ENCODE data around the gene BOLL. TPM values are rescaled to one million over a fixed set of nuclear protein-coding genes. Genes with fewer than 3 reads are reported as not detected.

The BOLL gene
- total and polyA plus RNA-seq, 11 donors: 0.08 to 0.21 (median 0.12) TPM; not detected in 8

DNA sequence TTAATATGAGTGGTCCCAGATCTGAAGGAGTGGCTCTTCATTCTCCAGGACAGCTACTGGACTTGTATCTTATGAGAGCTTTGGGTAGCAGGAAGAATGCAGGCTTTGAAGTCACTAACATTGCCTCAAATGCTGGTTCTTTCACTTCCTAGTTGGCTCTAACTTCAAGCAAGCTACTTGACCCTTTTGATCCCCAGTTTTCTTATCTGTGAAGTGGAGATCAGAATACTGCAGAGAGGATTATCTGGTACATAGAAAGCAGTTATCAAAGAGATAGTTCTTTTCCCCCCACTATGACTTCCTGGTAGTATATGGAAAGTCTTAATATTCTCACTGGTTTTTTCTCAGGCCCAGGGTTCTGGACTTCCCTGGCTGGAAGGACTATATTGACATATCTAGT is 15.9 kb upstream of the BOLL start:
- Histone ChIP-seq H3K36me3 (no peaks in the 10 kb centered on the region), H3K9me3 (no peaks in the 10 kb centered on the region), H3K4me3 (no peak overlapping the region), H3K27ac (no peak overlapping the region), H3K4me1 (peaks cover 0 to 34% (median 14%) of the 10 kb centered on the region in 12 donors), H3K27me3 (peaks cover 0 to 7% (median 0%) of the 10 kb centered on the region in 9 donors)
- TF ChIP-seq CTCF (IDR thresholded peaks at IDR 0.05) (no peak), POLR2A (IDR thresholded peaks at IDR 0.05) (no peak)
- DNase-seq: no peak
- intact Hi-C loops (cut with DNase I): loop anchor here (1.0 to 10.0 kb wide), 11 partner anchors 84 to 496 kb away; no protein-coding TSS in a partner anchor
- no peak for ATAC-seq

DNA sequence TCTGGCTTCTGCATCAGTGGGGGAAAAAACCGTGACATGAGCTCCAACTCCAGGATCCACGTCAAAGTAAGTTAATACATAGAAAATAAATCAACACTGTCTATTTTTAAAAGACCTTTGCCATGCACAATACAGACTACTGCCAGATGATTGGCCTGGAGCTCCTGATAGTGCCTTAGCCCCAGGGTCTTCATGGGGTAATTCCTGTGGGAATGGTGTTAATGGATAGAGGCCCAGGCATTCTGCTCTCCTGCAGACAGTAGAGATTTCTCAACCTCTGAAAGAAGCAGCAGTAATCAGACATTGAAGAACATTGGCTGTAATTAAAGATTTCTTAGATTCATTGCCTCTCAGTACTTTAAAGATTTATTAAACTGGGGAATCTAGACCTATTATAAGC is 15.0 kb upstream of the BOLL start:
- WGBS, 4 donors: 46 to 76% (median 69%) methylated on average over 2 of the region's 2 CpGs
- intact Hi-C loops (cut with DNase I): loop anchor here (2.0 to 10.0 kb wide), 10 partner anchors 85 to 497 kb away; no protein-coding TSS in a partner anchor
- ATAC-seq (no peak), DNase-seq (no peak)
- H3K36me3 ChIP-seq: no peaks in the 10 kb centered on the region
- H3K27me3 ChIP-seq: peaks cover 0 to 7% (median 0%) of the 10 kb centered on the region in 9 donors
- TF ChIP-seq POLR2A (IDR thresholded peaks at IDR 0.05) (no peak), CTCF (IDR thresholded peaks at IDR 0.05) (no peak)
- H3K27ac ChIP-seq: no peak overlapping the region
- no peak overlapping the region for H3K4me3 ChIP-seq
- peaks cover 0 to 34% (median 13%) of the 10 kb centered on the region in 12 donors for H3K4me1 ChIP-seq
- no peaks in the 10 kb centered on the region for H3K9me3 ChIP-seq

GRCh38 chr2:197799068-197799467 is 13.9 kb upstream of the BOLL start:
- Histone ChIP-seq H3K36me3 (no peaks in the 10 kb centered on the region), H3K27me3 (peaks cover 0 to 7% (median 0%) of the 10 kb centered on the region in 9 donors), H3K9me3 (no peaks in the 10 kb centered on the region), H3K4me3 (no peak overlapping the region), H3K27ac (no peak overlapping the region), H3K4me1 (peaks cover 0 to 34% (median 12%) of the 10 kb centered on the region in 12 donors)
- ATAC-seq (no peak), DNase-seq (no peak)
- no peak for TF ChIP-seq POLR2A (IDR thresholded peaks at IDR 0.05)
- no peak for TF ChIP-seq CTCF (IDR thresholded peaks at IDR 0.05)
- 64 to 75% (median 66%) methylated on average over 3 of the region's 3 CpGs for WGBS, 4 donors
- intact Hi-C loops (cut with DNase I): no loop called here

DNA sequence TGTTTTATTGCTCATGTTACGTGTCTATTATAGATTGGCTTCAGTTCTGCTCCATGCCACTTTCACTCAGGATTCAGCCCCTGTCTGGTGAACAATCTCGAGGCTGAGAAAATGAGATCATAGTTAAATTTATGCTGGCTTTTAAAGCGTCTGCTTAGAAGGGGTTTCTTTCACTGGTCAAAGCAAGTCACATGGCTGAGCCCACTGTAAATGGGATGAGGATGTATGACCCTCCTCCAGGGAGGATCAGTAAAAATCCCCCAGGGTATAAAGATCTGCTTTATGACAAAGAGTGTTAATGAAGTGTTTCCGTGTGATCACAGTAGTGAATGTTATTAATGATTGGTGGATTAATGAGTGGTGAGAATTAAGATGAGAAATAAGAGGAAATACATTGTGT is 13.1 kb upstream of the BOLL start:
- Histone ChIP-seq H3K4me3 (no peak overlapping the region), H3K4me1 (peaks cover 0 to 34% (median 4%) of the 10 kb centered on the region in 12 donors), H3K27ac (no peak overlapping the region), H3K27me3 (peaks cover 0 to 7% (median 0%) of the 10 kb centered on the region in 9 donors), H3K9me3 (no peaks in the 10 kb centered on the region), H3K36me3 (no peaks in the 10 kb centered on the region)
- TF ChIP-seq POLR2A (IDR thresholded peaks at IDR 0.05) (no peak), CTCF (IDR thresholded peaks at IDR 0.05) (no peak)
- DNase-seq: no peak
- 34 to 46% (median 44%) methylated on average over 4 of the region's 4 CpGs for WGBS, 4 donors
- intact Hi-C loops (cut with DNase I): no loop called here
- ATAC-seq: peak in 2 of 4 donors; percentile 23 to 24

All from heart left ventricle (tissue), 16 donors.